ENCODE measurements around the gene MED12L. TPM values are rescaled to one million over a fixed set of nuclear protein-coding genes. Genes with fewer than 3 reads are reported as not detected.
"Not testable (repeated sequence)": the region's sequence is repeated elsewhere in the genome, so short reads cannot be mapped to it uniquely, and the experiment has no call there.

MED12L gene
- total and polyA plus RNA-seq, 4 experiments from 2014 or later: 0.35 to 0.78 TPM; not detected in 2

- Mint-ChIP-seq H3K4me3 (peak overlapping the region in 5 of 8 donors; percentile 52 to 77 (median 75)), H3K9me3 (peaks cover 0 to 6% (median 0%) of the 10 kb centered on the region in 8 donors), H3K36me3 (no peaks in the 10 kb centered on the region), H3K27me3 (no peaks in the 10 kb centered on the region), H3K27ac (peak overlapping the region in 6 of 7 donors; percentile 9 to 67 (median 52)), H3K4me1 (peaks cover 21 to 43% (median 30%) of the 10 kb centered on the region in 4 donors)
- no peaks in the 10 kb centered on the region for H3K27me3 ChIP-seq (ENCODE audit: insufficient read depth, low read length)
- intact Hi-C loops (cut with micrococcal nuclease): no loop called here
- no peaks in the 10 kb centered on the region for H3K9me3 ChIP-seq (ENCODE audit: control insufficient read depth in 1 of 2, low read length in 2 of 2)
- peaks cover 23% of the 10 kb centered on the region for H3K4me1 ChIP-seq (ENCODE audit: insufficient read depth, low read length)
- ChIA-PET CTCF (ENCODE audit: partially characterized antibody) (interaction anchor here (1.1 to 8.4 kb wide), 7 partner anchors 10 to 97 kb away, joined by 3 to 200 read pairs (median 5); partner anchors contain the start of gene P2RY14), POLR2A (ENCODE audit: partially characterized antibody) (interaction anchor here (0.5 to 1.0 kb wide), 2 partner anchors 30 to 468 kb away, joined by 3 read pairs; partner anchors contain the start of gene SIAH2)
- no peaks in the 10 kb centered on the region for H3K36me3 ChIP-seq (ENCODE audit: insufficient read depth, low read length)
- no peak overlapping the region for H3K27ac ChIP-seq (ENCODE audit: low read depth, low read length)
- no peak overlapping the region for H3K4me3 ChIP-seq (ENCODE audit: low read length in 2 of 2)
- no peak for DNase-seq
Observed at GRCh38 chr3:151230646-151231045, 145.2 kb downstream of the MED12L start.

DNA sequence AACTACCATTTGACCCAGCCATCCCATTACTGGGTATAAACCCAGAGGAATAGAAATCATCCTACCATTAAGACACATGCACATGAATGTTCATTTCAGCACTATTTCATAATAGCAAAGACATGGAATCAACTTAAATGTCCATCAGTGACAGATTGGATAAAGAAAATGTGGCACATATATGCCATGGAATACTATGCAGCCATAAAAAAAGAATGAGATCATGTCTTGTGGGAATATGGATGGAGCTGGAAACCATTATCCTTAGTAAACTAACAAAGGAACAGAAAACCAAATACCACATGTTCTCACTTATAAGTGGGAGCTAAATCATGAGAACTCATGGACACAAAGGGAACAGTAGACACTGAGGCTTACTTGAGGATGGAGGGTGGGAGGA, 146.9 kb downstream of the MED12L start:
- H3K4me3 ChIP-seq (ENCODE audit: low read length in 2 of 2); H3K27ac ChIP-seq (ENCODE audit: low read depth, low read length): not testable (repeated sequence)

GRCh38 chr3:151232991-151233390, 147.5 kb downstream of the MED12L start:
- ChIA-PET POLR2A (ENCODE audit: partially characterized antibody) (interaction anchor here (1.1 kb wide), 1 partner anchor 148 kb away, joined by 3 read pairs; the partner anchor contains the start of gene MED12L), CTCF (ENCODE audit: partially characterized antibody) (interaction anchor here (0.9 to 3.0 kb wide), 6 partner anchors 9 to 94 kb away, joined by 3 to 21 read pairs (median 4); partner anchors contain the start of gene P2RY14)
- Mint-ChIP-seq H3K9me3 (peaks cover 0 to 6% (median 0%) of the 10 kb centered on the region in 8 donors), H3K4me1 (peaks cover 12 to 29% (median 16%) of the 10 kb centered on the region in 4 donors), H3K4me3 (no peak overlapping the region), H3K27me3 (no peaks in the 10 kb centered on the region), H3K27ac (peak overlapping the region in 2 of 7 donors; percentile 12 to 34), H3K36me3 (no peaks in the 10 kb centered on the region)
- Histone ChIP-seq H3K9me3 (ENCODE audit: control insufficient read depth in 1 of 2, low read length in 2 of 2) (no peaks in the 10 kb centered on the region), H3K27me3 (ENCODE audit: insufficient read depth, low read length) (no peaks in the 10 kb centered on the region), H3K27ac (ENCODE audit: low read depth, low read length) (no peak overlapping the region), H3K4me3 (ENCODE audit: low read length in 2 of 2) (no peak overlapping the region), H3K36me3 (ENCODE audit: insufficient read depth, low read length) (no peaks in the 10 kb centered on the region), H3K4me1 (ENCODE audit: insufficient read depth, low read length) (peaks cover 15% of the 10 kb centered on the region)
- no peak for DNase-seq
- intact Hi-C loops (cut with micrococcal nuclease): no loop called here

More for the DNA sequence above, 146.9 kb downstream of the MED12L start:
- DNase-seq; H3K36me3 Mint-ChIP-seq; H3K36me3 ChIP-seq (ENCODE audit: insufficient read depth, low read length); H3K27me3 Mint-ChIP-seq; intact Hi-C loops (cut with micrococcal nuclease); H3K27me3 ChIP-seq (ENCODE audit: insufficient read depth, low read length); H3K9me3 ChIP-seq (ENCODE audit: control insufficient read depth in 1 of 2, low read length in 2 of 2); H3K4me3 Mint-ChIP-seq; H3K9me3 Mint-ChIP-seq; H3K27ac Mint-ChIP-seq: not testable (repeated sequence)
- ChIA-PET POLR2A (ENCODE audit: partially characterized antibody) (interaction anchor here (1.1 kb wide), 1 partner anchor 147 kb away, joined by 3 read pairs; the partner anchor contains the start of gene MED12L), CTCF (ENCODE audit: partially characterized antibody) (interaction anchor here (0.9 to 3.0 kb wide), 6 partner anchors 9 to 94 kb away, joined by 3 to 21 read pairs (median 4); partner anchors contain the start of gene P2RY14)
- peaks cover 20% of the 10 kb centered on the region for H3K4me1 ChIP-seq (ENCODE audit: insufficient read depth, low read length)
- peaks cover 17 to 34% (median 21%) of the 10 kb centered on the region in 4 donors for H3K4me1 Mint-ChIP-seq

DNA sequence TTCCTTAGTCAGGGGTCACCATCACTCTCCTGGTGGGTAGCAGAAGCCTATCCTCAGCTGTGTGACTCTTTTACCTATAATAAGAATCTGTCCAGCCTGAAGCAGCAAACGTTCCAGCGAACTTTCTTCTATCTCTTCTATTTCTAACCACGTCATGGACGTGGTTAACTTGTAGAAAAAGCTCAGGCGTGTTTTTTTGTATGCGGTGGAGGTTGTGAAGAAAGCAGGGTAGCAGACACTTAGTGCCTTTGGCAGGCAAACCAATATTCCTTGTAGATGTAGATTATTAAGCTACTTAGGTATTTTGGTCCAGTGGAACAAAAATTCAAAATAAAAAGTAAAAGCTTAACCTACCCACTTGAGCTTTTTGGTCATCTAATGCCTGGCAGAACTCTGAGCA, 149.4 kb downstream of the MED12L start:
- H3K4me1 Mint-ChIP-seq: peaks cover 8 to 21% (median 12%) of the 10 kb centered on the region in 4 donors
- Histone ChIP-seq H3K36me3 (ENCODE audit: insufficient read depth, low read length) (no peaks in the 10 kb centered on the region), H3K4me3 (ENCODE audit: low read length in 2 of 2) (no peak overlapping the region), H3K27ac (ENCODE audit: low read depth, low read length) (no peak overlapping the region), H3K4me1 (ENCODE audit: insufficient read depth, low read length) (peaks cover 7% of the 10 kb centered on the region), H3K27me3 (ENCODE audit: insufficient read depth, low read length) (no peaks in the 10 kb centered on the region), H3K9me3 (ENCODE audit: control insufficient read depth in 1 of 2, low read length in 2 of 2) (no peaks in the 10 kb centered on the region)
- ChIA-PET CTCF (ENCODE audit: partially characterized antibody) (interaction anchor here (0.9 to 3.0 kb wide), 7 partner anchors 7 to 66 kb away, joined by 3 to 21 read pairs (median 6); partner anchors contain the start of gene P2RY14), POLR2A (ENCODE audit: partially characterized antibody) (no interaction called here)
- H3K27me3 Mint-ChIP-seq: no peaks in the 10 kb centered on the region
- intact Hi-C loops (cut with micrococcal nuclease): no loop called here
- no peaks in the 10 kb centered on the region for H3K36me3 Mint-ChIP-seq
- DNase-seq: no peak
- H3K4me3 Mint-ChIP-seq: no peak overlapping the region
- peaks cover 0 to 6% (median 0%) of the 10 kb centered on the region in 8 donors for H3K9me3 Mint-ChIP-seq
- no peak overlapping the region for H3K27ac Mint-ChIP-seq

DNA sequence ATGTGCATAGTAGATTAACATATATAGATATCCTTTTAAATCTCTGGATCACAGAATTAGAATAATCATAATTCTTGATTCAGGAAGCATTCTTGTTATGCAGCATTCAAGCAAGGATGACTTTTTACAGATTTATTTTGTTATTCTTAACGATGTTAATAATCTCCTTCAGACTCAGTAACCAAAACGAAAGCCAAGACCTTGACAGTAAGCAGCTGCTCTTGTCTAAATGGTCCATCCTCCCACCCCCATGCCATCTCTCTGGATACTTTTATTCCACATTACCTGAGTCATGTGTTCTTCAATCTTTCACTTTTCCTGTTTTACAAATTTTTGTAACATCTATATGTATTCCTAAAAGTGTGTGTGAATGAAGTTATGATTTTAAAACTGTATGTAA, 150.9 kb downstream of the MED12L start:
- Mint-ChIP-seq H3K4me1 (peaks cover under 1 to 13% (median 1%) of the 10 kb centered on the region in 4 donors), H3K36me3 (no peaks in the 10 kb centered on the region), H3K27ac (no peak overlapping the region), H3K27me3 (peaks cover 0 to 1% of the 10 kb centered on the region in 2 donors), H3K9me3 (peaks cover 0 to 6% (median 0%) of the 10 kb centered on the region in 8 donors), H3K4me3 (no peak overlapping the region)
- ChIA-PET POLR2A (ENCODE audit: partially characterized antibody) (no interaction called here), CTCF (ENCODE audit: partially characterized antibody) (interaction anchor here (1.0 to 2.2 kb wide), 2 partner anchors 9 to 68 kb away, joined by 3 to 6 read pairs; no protein-coding TSS in a partner anchor)
- no peak overlapping the region for H3K27ac ChIP-seq (ENCODE audit: low read depth, low read length)
- H3K36me3 ChIP-seq (ENCODE audit: insufficient read depth, low read length): no peaks in the 10 kb centered on the region
- H3K9me3 ChIP-seq (ENCODE audit: control insufficient read depth in 1 of 2, low read length in 2 of 2): no peaks in the 10 kb centered on the region
- H3K27me3 ChIP-seq (ENCODE audit: insufficient read depth, low read length): no peaks in the 10 kb centered on the region
- H3K4me3 ChIP-seq (ENCODE audit: low read length in 2 of 2): no peak overlapping the region
- no peak for DNase-seq
- intact Hi-C loops (cut with micrococcal nuclease): no loop called here
- no peaks in the 10 kb centered on the region for H3K4me1 ChIP-seq (ENCODE audit: insufficient read depth, low read length)

GRCh38 chr3:151236736-151237135, 151.3 kb downstream of the MED12L start:
- H3K36me3 Mint-ChIP-seq: no peaks in the 10 kb centered on the region
- H3K27me3 ChIP-seq (ENCODE audit: insufficient read depth, low read length): no peaks in the 10 kb centered on the region
- POLR2A ChIA-PET (ENCODE audit: partially characterized antibody): no interaction called here
- peaks cover 0 to 1% of the 10 kb centered on the region in 2 donors for H3K27me3 Mint-ChIP-seq
- no peak overlapping the region for H3K4me3 Mint-ChIP-seq
- H3K9me3 ChIP-seq (ENCODE audit: control insufficient read depth in 1 of 2, low read length in 2 of 2): no peaks in the 10 kb centered on the region
- no peak overlapping the region for H3K27ac ChIP-seq (ENCODE audit: low read depth, low read length)
- H3K27ac Mint-ChIP-seq: no peak overlapping the region
- no peaks in the 10 kb centered on the region for H3K36me3 ChIP-seq (ENCODE audit: insufficient read depth, low read length)
- peaks cover 0 to 12% (median 1%) of the 10 kb centered on the region in 4 donors for H3K4me1 Mint-ChIP-seq
- no peak for DNase-seq
- CTCF ChIA-PET (ENCODE audit: partially characterized antibody): interaction anchor here (2.2 kb wide), 1 partner anchor 9 kb away, joined by 6 read pairs; no protein-coding TSS in a partner anchor
- no peaks in the 10 kb centered on the region for H3K4me1 ChIP-seq (ENCODE audit: insufficient read depth, low read length)
- H3K9me3 Mint-ChIP-seq: peaks cover 0 to 6% (median 0%) of the 10 kb centered on the region in 8 donors
- H3K4me3 ChIP-seq (ENCODE audit: low read length in 2 of 2): no peak overlapping the region
- intact Hi-C loops (cut with micrococcal nuclease): no loop called here

DNA sequence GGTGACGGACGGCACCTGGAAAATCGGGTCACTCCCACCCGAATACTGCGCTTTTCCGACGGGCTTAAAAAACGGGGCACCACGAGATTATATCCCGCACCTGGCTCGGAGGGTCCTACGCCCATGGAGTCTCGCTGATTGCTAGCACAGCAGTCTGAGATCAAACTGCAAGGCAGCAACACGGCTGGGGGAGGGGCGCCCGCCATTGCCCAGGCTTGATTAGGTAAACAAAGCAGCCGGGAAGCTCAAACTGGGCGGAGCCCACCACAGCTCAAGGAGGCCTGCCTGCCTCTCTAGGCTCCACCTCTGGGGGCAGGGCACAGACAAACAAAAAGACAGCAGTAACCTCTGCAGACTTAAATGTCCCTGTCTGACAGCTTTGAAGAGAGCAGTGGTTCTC, 156.5 kb downstream of the MED12L start:
- H3K4me3 Mint-ChIP-seq; POLR2A ChIA-PET (ENCODE audit: partially characterized antibody); H3K4me1 ChIP-seq (ENCODE audit: insufficient read depth, low read length); H3K9me3 Mint-ChIP-seq; H3K4me1 Mint-ChIP-seq; H3K9me3 ChIP-seq (ENCODE audit: control insufficient read depth in 1 of 2, low read length in 2 of 2); H3K27ac Mint-ChIP-seq; H3K4me3 ChIP-seq (ENCODE audit: low read length in 2 of 2); H3K27ac ChIP-seq (ENCODE audit: low read depth, low read length); intact Hi-C loops (cut with micrococcal nuclease); H3K27me3 ChIP-seq (ENCODE audit: insufficient read depth, low read length); H3K36me3 Mint-ChIP-seq; H3K36me3 ChIP-seq (ENCODE audit: insufficient read depth, low read length); DNase-seq; H3K27me3 Mint-ChIP-seq: not testable (repeated sequence)
- CTCF ChIA-PET (ENCODE audit: partially characterized antibody): interaction anchor here (1.8 kb wide), 1 partner anchor 14 kb away, joined by 3 read pairs; no protein-coding TSS in a partner anchor

Data from CD4-positive, alpha-beta memory T cell (primary cell).